ENCODE results near the gene FAM181A.

The FAM181A gene

GRCh38 chr14:93926245-93926872, 785 bp upstream of the FAM181A start:
- no peak for DNase-seq (ENCODE audit: low read depth)
- H3K4me3 ChIP-seq (ENCODE audit: low read depth, low read length), result no peak overlapping the region

- no peak overlapping the region for H3K4me3 ChIP-seq (ENCODE audit: low read depth, low read length)
- DNase-seq (ENCODE audit: low read depth), result no peak
Measured at GRCh38 chr14:93927800-93928145, 629 bp downstream of the FAM181A start.

- DNase-seq (ENCODE audit: low read depth), result no peak
- H3K4me3 ChIP-seq (ENCODE audit: low read depth, low read length), result no peak overlapping the region
Measured at GRCh38 chr14:93928184-93929047, 1.3 kb downstream of the FAM181A start.

- no peak for DNase-seq (ENCODE audit: low read depth)
- no peak overlapping the region for H3K4me3 ChIP-seq (ENCODE audit: low read depth, low read length)
Measured at GRCh38 chr14:93929048-93929535, 1.9 kb downstream of the FAM181A start.

DNA sequence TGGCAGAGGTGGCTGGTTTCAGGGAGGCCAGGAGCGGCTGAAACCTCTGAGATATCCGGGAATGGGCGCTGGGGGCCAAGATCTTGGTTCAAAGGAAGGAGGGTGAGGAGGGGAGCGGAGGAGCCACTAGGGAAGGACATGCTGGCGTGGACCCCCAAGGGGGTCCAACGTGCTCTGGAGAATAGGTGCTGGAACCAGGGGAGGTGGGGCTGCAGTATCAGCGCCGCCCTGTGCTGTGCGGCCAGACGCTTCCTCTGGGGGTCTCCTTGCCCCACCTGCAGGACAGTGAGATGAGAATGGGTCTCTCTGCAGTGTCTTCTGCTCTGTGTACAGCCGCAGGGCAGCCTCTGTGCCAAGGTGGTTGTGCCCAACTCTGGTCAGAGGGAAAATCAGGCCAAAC, 2.5 kb downstream of the FAM181A start:
- DNase-seq (ENCODE audit: low read depth), result no peak
- H3K4me3 ChIP-seq (ENCODE audit: low read depth, low read length), result no peak overlapping the region

DNA sequence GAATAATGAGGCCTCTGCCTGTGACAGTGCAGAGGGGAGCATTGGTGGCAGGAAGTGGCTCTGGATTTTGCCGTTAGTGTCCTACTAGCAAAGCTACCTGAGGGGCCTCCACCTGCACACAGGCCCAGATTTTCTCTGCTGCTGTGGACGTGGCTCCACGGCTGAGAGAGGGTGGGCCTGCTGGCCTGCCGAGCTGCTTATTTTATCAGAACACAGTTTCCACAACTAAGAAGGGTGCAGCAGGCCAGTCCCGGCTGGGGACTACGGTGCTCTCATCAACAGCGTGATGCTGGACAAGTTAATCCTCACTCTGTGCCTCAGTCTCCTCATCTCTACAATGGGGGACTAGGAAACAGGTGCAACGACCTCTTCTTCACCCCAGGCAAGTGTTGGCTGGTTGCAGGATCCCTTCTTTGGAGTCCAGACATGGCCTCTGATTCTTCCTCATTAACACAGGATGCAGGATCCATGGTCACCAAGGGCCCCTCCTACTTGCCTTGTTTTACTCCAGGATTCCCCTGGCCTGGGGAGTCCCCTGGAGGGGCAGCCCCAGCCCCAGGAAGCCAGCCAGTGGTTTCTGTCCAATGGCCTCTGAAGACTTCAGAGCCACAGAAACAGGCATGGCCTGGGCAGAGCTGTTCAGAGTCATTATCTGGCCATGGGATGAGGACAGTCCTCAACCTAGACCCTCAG, 3.3 kb downstream of the FAM181A start:
- no peak for DNase-seq (ENCODE audit: low read depth)
- no peak overlapping the region for H3K4me3 ChIP-seq (ENCODE audit: low read depth, low read length)

GRCh38 chr14:93930989-93931307, 3.8 kb downstream of the FAM181A start:
- H3K4me3 ChIP-seq (ENCODE audit: low read depth, low read length), result no peak overlapping the region
- DNase-seq (ENCODE audit: low read depth), result no peak

- H3K4me3 ChIP-seq (ENCODE audit: low read depth, low read length), result no peak overlapping the region
- no peak for DNase-seq (ENCODE audit: low read depth)
Measured at GRCh38 chr14:93932642-93933041, 5.5 kb downstream of the FAM181A start.

GRCh38 chr14:93935213-93935612, 8.1 kb downstream of the FAM181A start:
- no peak for DNase-seq (ENCODE audit: low read depth)

GRCh38 chr14:93936245-93936644, 9.1 kb downstream of the FAM181A start:
- DNase-seq (ENCODE audit: low read depth), result no peak
- H3K4me3 ChIP-seq (ENCODE audit: low read depth, low read length), result no peak overlapping the region

More at GRCh38 chr14:93935213-93935612, 8.1 kb downstream of the FAM181A start:
- no peak overlapping the region for H3K4me3 ChIP-seq (ENCODE audit: low read depth, low read length)

DNA sequence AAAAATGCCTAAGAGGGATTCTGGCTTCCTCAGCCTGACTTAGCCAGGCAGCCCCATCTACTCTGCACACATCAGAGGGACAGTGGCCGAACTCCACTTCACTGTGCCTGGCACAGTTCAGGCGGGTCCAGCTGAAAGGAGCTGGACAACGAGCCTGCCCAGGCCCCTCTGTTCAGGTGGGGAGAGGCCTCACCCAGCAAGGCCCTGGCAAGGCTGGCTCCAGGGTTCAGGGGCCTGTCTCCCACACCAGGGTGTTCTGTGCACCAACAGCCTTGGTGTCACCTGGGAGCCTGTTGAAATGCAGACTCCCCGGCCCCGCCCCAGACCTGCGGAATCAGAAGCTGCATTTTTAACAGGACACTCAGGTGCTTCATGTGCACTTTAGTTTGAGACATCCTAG, 9.8 kb downstream of the FAM181A start:
- H3K4me3 ChIP-seq (ENCODE audit: low read depth, low read length), result no peak overlapping the region
- DNase-seq (ENCODE audit: low read depth), result no peak

- no peak overlapping the region for H3K4me3 ChIP-seq (ENCODE audit: low read depth, low read length)
- no peak for DNase-seq (ENCODE audit: low read depth)
Measured at GRCh38 chr14:93937519-93937918, 10.4 kb downstream of the FAM181A start.

GRCh38 chr14:93938751-93939303, 11.7 kb downstream of the FAM181A start:
- DNase-seq (ENCODE audit: low read depth), result no peak
- no peak overlapping the region for H3K4me3 ChIP-seq (ENCODE audit: low read depth, low read length)

- H3K4me3 ChIP-seq (ENCODE audit: low read depth, low read length), result peak overlapping the region; percentile 15
- no peak for DNase-seq (ENCODE audit: low read depth)
Measured at GRCh38 chr14:93939304-93940229, 12.4 kb downstream of the FAM181A start.

DNA sequence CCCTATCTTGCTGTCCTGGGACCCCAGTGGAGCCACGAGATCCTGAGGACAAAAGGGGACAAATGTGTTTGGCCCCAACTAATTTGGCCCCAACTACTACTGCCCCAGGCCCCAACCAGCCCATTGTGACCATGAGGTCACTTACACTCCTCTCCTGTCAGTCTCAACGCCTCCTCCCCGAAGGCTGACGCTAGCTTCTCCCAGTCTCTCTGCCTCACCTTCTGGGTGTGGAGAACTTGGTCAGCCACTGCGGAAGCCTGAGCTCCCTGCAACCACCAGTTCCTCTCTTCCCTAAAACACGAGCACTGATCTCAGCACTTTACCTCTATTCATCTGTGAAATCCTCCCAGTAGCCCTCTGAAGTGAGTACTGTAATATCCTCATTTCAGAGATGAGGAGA, 13.3 kb downstream of the FAM181A start:
- no peak overlapping the region for H3K4me3 ChIP-seq (ENCODE audit: low read depth, low read length)
- DNase-seq (ENCODE audit: low read depth), result no peak

- DNase-seq (ENCODE audit: low read depth), result peak; percentile 36
- H3K4me3 ChIP-seq (ENCODE audit: low read depth, low read length), result no peak overlapping the region
Measured at GRCh38 chr14:93941293-93941910, 14.3 kb downstream of the FAM181A start.

DNA sequence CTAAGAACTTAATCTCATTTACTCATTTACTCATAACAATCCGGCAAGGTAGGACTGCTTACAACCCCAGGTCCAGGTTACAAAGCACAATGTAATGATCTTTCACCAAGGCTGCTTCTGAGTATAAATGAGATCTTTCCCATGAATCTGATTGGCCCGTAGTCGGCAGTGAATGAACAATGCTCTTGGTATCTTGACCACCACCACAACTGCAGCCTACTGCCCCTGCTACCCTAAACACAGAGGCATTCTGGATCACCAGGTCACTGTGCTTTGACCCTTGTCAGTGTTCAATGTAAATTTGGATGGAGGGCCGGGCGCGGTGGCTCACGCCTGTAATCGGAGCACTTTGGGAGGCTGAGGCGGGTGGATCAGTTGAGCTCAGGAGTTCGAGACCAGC, 15.9 kb downstream of the FAM181A start:
- no peak overlapping the region for H3K4me3 ChIP-seq (ENCODE audit: low read depth, low read length)
- DNase-seq (ENCODE audit: low read depth), result no peak

DNA sequence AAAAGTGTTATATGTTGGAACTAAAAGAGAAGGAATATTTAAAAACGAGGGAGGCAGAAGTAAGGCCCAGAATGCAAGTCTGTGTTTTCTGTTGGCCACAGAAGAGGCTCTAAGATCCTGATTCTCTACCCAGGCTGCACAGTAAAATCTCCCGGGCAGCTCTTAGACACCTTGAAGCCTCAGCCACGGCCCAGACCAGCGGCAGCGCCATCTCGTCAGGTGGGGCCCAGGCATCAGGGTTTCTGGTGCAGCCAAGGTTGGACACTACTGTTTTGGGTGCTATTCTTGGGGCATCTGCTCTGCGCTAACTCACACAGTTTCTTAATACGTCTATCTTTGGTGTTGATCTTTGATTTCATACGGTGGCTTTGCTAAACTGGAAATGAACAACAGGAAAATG, 16.8 kb downstream of the FAM181A start:
- no peak for DNase-seq (ENCODE audit: low read depth)

More for the DNA sequence above, 16.8 kb downstream of the FAM181A start:
- H3K4me3 ChIP-seq (ENCODE audit: low read depth, low read length), result no peak overlapping the region
